ENCODE measurements around the gene CA4. TPM values are rescaled to one million over a fixed set of nuclear protein-coding genes. Genes with fewer than 3 reads are reported as not detected.

Gene CA4
- polyA plus RNA-seq, 10 donors: 3.4 to 9.7 (median 7.4) TPM

Other genes starting within 250 kb of the CA4 start
- gene RNFT1, start 185.2 kb upstream of the CA4 start, polyA plus RNA-seq (ENCODE audit: insufficient read length in 10 of 10): 10 to 100 TPM; 10.5 to 18.8 (median 15.0) TPM
- gene HEATR6, start 71.1 kb upstream of the CA4 start, polyA plus RNA-seq (ENCODE audit: insufficient read length in 10 of 10): 10 to 100 TPM; 15.0 to 21.4 (median 17.7) TPM
- gene USP32, start 242.2 kb downstream of the CA4 start, polyA plus RNA-seq (ENCODE audit: insufficient read length in 10 of 10): 10 to 100 TPM; 20.6 to 25.7 (median 23.6) TPM